K562 (cell line): ENCODE results near the gene ADAM10. TPM values are rescaled to one million over a fixed set of nuclear protein-coding genes. Genes with fewer than 3 reads are reported as not detected.

ENCODE experiments used
- ATAC-seq: fragments of 200-7000 bp; cut with Tn5 transposase; 3 replicates; pipeline ENCODE4 v1.9.1; 2020; ENCODE audit warnings: moderate library complexity
- BruUV-seq: library from RNA; stranded (reverse); fragments of 400-500 nt; replicated peaks from 2 replicates; lab custom pipeline; 2021; lab: Mats Ljungman, UMichigan
- CTCF ChIA-PET: fragments of 300-600 bp; formaldehyde crosslinking; extraction: SDS; loops from one replicate; lab custom pipeline; 2021; ENCODE audit warnings: low intra/inter-chr PET ratio; lab: Yijun Ruan, JAX
- POLR2A ChIA-PET: fragments of 300-600, 350-650 bp; sonication (Branson Sonifier 250); formaldehyde crosslinking; extraction: SDS; loops from one replicate; lab custom pipeline; 2021; ENCODE audit warnings: antibody characterized with exemption, inconsistent platforms; lab: Yijun Ruan, JAX
- DNase-seq, 4 experiments: peaks; one replicate each; pipeline versions ENCODE4 v3.0.0 to v3.0.0-alpha.2; 2011 to 2018; ENCODE audit warnings: low spot score in 3 of 4, mixed read lengths in 3 of 4; ENCODE audit errors: extremely low read depth in 1 of 4
- FAIRE-seq: peaks from 2 replicates; lab custom pipeline; 2011; peaks lifted over from hg19 to GRCh38; lab: Jason Lieb, UNC
- H2AFZ ChIP-seq: 2 replicates; pipeline ENCODE4 v1.6.0; 2011; ENCODE audit warnings: low read depth, low read length, control low read depth, inconsistent platforms
- H3K27ac ChIP-seq: fragments of 200-600 bp; 3 replicates; pipeline ENCODE4 v1.8.0; 2011; ENCODE audit warnings: low read depth, mild to moderate bottlenecking, control low read depth, inconsistent platforms, low read length, moderate library complexity, mixed read lengths; ENCODE audit errors: extremely low read depth
- H3K27me3 ChIP-seq, 2 experiments: fragments of 300-600 bp in 1 of 2; 2 replicates in 1 of 2; 3 replicates in 1 of 2; pipeline versions ENCODE4 v1.6.0 to v1.8.0; 2011; ENCODE audit warnings: inconsistent platforms in 2 of 2, low read length in 2 of 2, mild to moderate bottlenecking in 1 of 2, mixed read lengths in 1 of 2, moderate library complexity in 1 of 2; ENCODE audit not compliant: control insufficient read depth in 2 of 2, insufficient read depth in 2 of 2
- H3K36me3 ChIP-seq: fragments of 300-600 bp; 3 replicates; pipeline ENCODE4 v1.8.0; 2011; ENCODE audit warnings: mild to moderate bottlenecking, low read length, inconsistent platforms; ENCODE audit not compliant: control insufficient read depth, insufficient read depth
- H3K4me1 ChIP-seq, 2 experiments: fragments of 200-600 bp in 1 of 2; replicated peaks in 1 of 2; 2 replicates in 1 of 2; 3 replicates in 1 of 2; pipeline versions ENCODE4 v1.5.1 to v1.8.0; 2011; ENCODE audit warnings: inconsistent platforms in 2 of 2, low read length in 2 of 2, mild to moderate bottlenecking in 1 of 2, mixed read lengths in 1 of 2, moderate library complexity in 1 of 2; ENCODE audit not compliant: control insufficient read depth in 2 of 2, insufficient read depth in 2 of 2
- H3K4me2 ChIP-seq: 2 replicates; pipeline ENCODE4 v1.6.1; 2011; ENCODE audit warnings: low read length, control low read depth, inconsistent platforms, mixed read lengths; ENCODE audit not compliant: insufficient read depth
- H3K4me3 ChIP-seq: fragments of 200-600 bp; sonication (generic), shearing (Covaris generic); 2 replicates; pipeline ENCODE4 v1.5.1; 2016; ENCODE audit warnings: control low read depth, inconsistent platforms
- H3K79me2 ChIP-seq: fragments of 200-600 bp; 3 replicates; pipeline ENCODE4 v1.8.0; 2011; ENCODE audit warnings: low read length, inconsistent platforms; ENCODE audit not compliant: control insufficient read depth, insufficient read depth
- H3K9ac ChIP-seq, 2 experiments: 2 replicates each; pipeline versions ENCODE4 v1.6.0 to v1.6.1; 2011; ENCODE audit warnings: low read depth in 2 of 2, low read length in 2 of 2, control low read depth in 1 of 2, inconsistent platforms in 1 of 2, mild to moderate bottlenecking in 1 of 2, mixed read lengths in 1 of 2; ENCODE audit not compliant: insufficient read depth in 1 of 2
- H3K9me1 ChIP-seq: one replicate; pipeline ENCODE4 v1.6.0; 2011; ENCODE audit warnings: inconsistent platforms, mild to moderate bottlenecking, low read length, moderate library complexity; ENCODE audit not compliant: control insufficient read depth, insufficient read depth
- H3K9me3 ChIP-seq: replicated peaks from 2 replicates; pipeline ENCODE4 v1.5.1; 2011; ENCODE audit warnings: low read depth, low read length, inconsistent platforms; ENCODE audit not compliant: control insufficient read depth, insufficient read depth
- H4K20me1 ChIP-seq: replicated peaks from 2 replicates; pipeline ENCODE4 v1.6.1; 2011; ENCODE audit warnings: low read length, inconsistent platforms, mixed read lengths; ENCODE audit not compliant: control insufficient read depth, insufficient read depth
- CBX3 ChIP-seq, 2 experiments: IDR thresholded peaks; 1 replicate in 1 of 2; 2 replicates in 1 of 2; pipeline ENCODE4 v1.6.1; 2012; ENCODE audit warnings: inconsistent platforms in 2 of 2, low read length in 2 of 2, borderline replicate concordance in 1 of 2, control low read depth in 1 of 2
- E2F1 ChIP-seq: sonication (generic); formaldehyde crosslinking; IDR thresholded peaks from 2 replicates; pipeline ENCODE4 v1.8.1; 2023; ENCODE audit warnings: mild to moderate bottlenecking, missing genetic modification reagents, moderate library complexity
- ETV6 ChIP-seq, 3 experiments: fragments of 150-350 bp in 1 of 3; sonication (generic) in 1 of 3; formaldehyde crosslinking in 1 of 3; IDR thresholded peaks; 2 replicates each; pipeline versions ENCODE4 v1.6.1 to v1.8.0; 2014 to 2022; ENCODE audit warnings: borderline replicate concordance in 2 of 3, low read depth in 2 of 3, antibody characterized with exemption in 1 of 3, low read length in 1 of 3, mild to moderate bottlenecking in 1 of 3, missing genetic modification reagents in 1 of 3
- FOXP1 ChIP-seq: sonication (generic); formaldehyde crosslinking; IDR thresholded peaks from 2 replicates; pipeline ENCODE4 v1.8.0; 2022; ENCODE audit warnings: mild to moderate bottlenecking, missing genetic modification reagents
- HNRNPH1 ChIP-seq: fragments of 200-400 bp; formaldehyde crosslinking; optimal IDR thresholded peaks from 2 replicates; pipeline ENCODE3; 2017; ENCODE audit warnings: low read depth, mild to moderate bottlenecking, low read length, moderate library complexity
- HNRNPUL1 ChIP-seq: fragments of 200-400 bp; formaldehyde crosslinking; IDR thresholded peaks from 2 replicates; pipeline ENCODE4 v1.6.1; 2017; ENCODE audit warnings: low read length
- LARP7 ChIP-seq: fragments of 450-650 bp; IDR thresholded peaks from 2 replicates; pipeline ENCODE4 v1.6.1; 2016
- NFXL1 ChIP-seq: fragments of 450-650 bp; formaldehyde crosslinking; IDR thresholded peaks from 2 replicates; pipeline ENCODE4 v1.4.0; 2021; ENCODE audit warnings: mild to moderate bottlenecking
- NR0B1 ChIP-seq: fragments of 450-650 bp; IDR thresholded peaks from one replicate; pipeline ENCODE4 v1.6.1; 2018; ENCODE audit warnings: mild to moderate bottlenecking, moderate library complexity; ENCODE audit not compliant: partially characterized antibody
- NR1H2 ChIP-seq: sonication (generic); formaldehyde crosslinking; IDR thresholded peaks from 2 replicates; pipeline ENCODE4 v1.4.0; 2020; ENCODE audit warnings: mild to moderate bottlenecking, missing genetic modification reagents
- TEAD4 ChIP-seq, 2 experiments: sonication (generic) in 1 of 2; formaldehyde crosslinking in 1 of 2; IDR thresholded peaks; 2 replicates each; pipeline versions ENCODE4 v1.6.1 to v1.8.0; 2012 to 2022; ENCODE audit warnings: borderline replicate concordance in 1 of 2, inconsistent platforms in 1 of 2, low read length in 1 of 2, mild to moderate bottlenecking in 1 of 2, missing genetic modification reagents in 1 of 2
- THRAP3 ChIP-seq: fragments of 450-650 bp; IDR thresholded peaks from 2 replicates; pipeline ENCODE4 v1.6.1; 2016; ENCODE audit warnings: mild to moderate bottlenecking, inconsistent platforms, borderline replicate concordance
- ZKSCAN8 ChIP-seq: fragments of 200-800 bp; sonication (Bioruptor generic); IDR thresholded peaks from 2 replicates; pipeline ENCODE4 v1.6.1; 2016; ENCODE audit warnings: missing genetic modification characterization, missing compliant biosample characterization
- ZNF24 ChIP-seq: fragments of 450-650 bp; IDR thresholded peaks from 2 replicates; pipeline ENCODE4 v1.6.1; 2016
- ZNF384 ChIP-seq: IDR thresholded peaks from 2 replicates; pipeline ENCODE4 v1.6.1; 2012; ENCODE audit warnings: low read depth, low read length, improper control_type of control experiment
- ZNF778 ChIP-seq: fragments of 450-650 bp; formaldehyde crosslinking; IDR thresholded peaks from 2 replicates; pipeline ENCODE4 v1.4.0; 2020; ENCODE audit warnings: mild to moderate bottlenecking, moderate library complexity
- WGBS: fragments of 100-300 bp; shearing (Covaris generic); methylation state at CpG from one replicate; pipeline ENCODE4 v1.1.6; 2016; ENCODE audit warnings: low coverage, mixed read lengths; ENCODE audit not compliant: insufficient coverage; ENCODE audit errors: missing lambda C conversion rate; 5-methylcytosine and 5-hydroxymethylcytosine counted together
- in situ Hi-C: fragments of 300-500 bp; cut with MboI; formaldehyde crosslinking; loops from 4 replicates; pipeline ENCODE4 v1.15.0; 2018; ENCODE audit warnings: inconsistent platforms, mixed read lengths
- intact Hi-C: fragments of 100-400 bp; cut with micrococcal nuclease; formaldehyde crosslinking; loops from 2 replicates; pipeline ENCODE4 v1.14.2; 2022
- polyA plus RNA-seq, 8 experiments: library from polyadenylated mRNA; depleted of rRNA in 4 of 8; stranded (reverse) in 5 of 8; unstranded in 3 of 8; fragments of >200 nt; fragmentation: Nextera tagmentation in 2 of 8; fragmentation: Illumina TruSeq in 1 of 8; extraction: Ambion mirVana in 2 of 8; extraction: Trizol in 1 of 8; gene quantifications; 2 replicates each; pipeline versions ENCODE4 v1.2.1 to v1.2.3, GENCODE V29; 2011 to 2014; ENCODE audit warnings: inconsistent platforms in 1 of 8, missing spikeins in 1 of 8
- total RNA-seq, 7 experiments: library from RNA; depleted of rRNA in 6 of 7; stranded (reverse); fragments of >200 nt in 6 of 7; fragmentation: Illumina TruSeq in 2 of 7; extraction: Trizol in 2 of 7; gene quantifications; 2 replicates each; pipeline versions ENCODE4 v1.2.1 to v1.2.3, GENCODE V29; 2011 to 2021; ENCODE audit warnings: low replicate concordance in 1 of 7

ADAM10 gene
- total and polyA plus RNA-seq, 9 of the 15 experiments (the other 6 are each of a cell fraction or from before 2014, with no cell fraction given) = 11.9 to 152 (median 57.3) TPM

GRCh38 chr15:58793862-58794261 is 44.4 kb upstream of the ADAM10 start:
- 92% methylated on average over 6 of the region's 6 CpGs for WGBS
- TF ChIP-seq HNRNPUL1 = no peak
- TF ChIP-seq FOXP1 (CRISPR knock-in tag) = no peak
- TF ChIP-seq ZKSCAN8 = no peak
- TF ChIP-seq ZNF384 = no peak
- TF ChIP-seq TEAD4 (IDR thresholded peaks at IDR 0.05; ENCODE audit: low read length) = no peak
- TF ChIP-seq TEAD4 (CRISPR knock-in tag; IDR thresholded peaks at IDR 0.05; ENCODE audit: borderline replicate concordance) = no peak
- TF ChIP-seq HNRNPH1 = no peak
- no peak for TF ChIP-seq NR1H2 (CRISPR knock-in tag)
- no peak for TF ChIP-seq LARP7
- TF ChIP-seq ZNF778 (CRISPR knock-in tag) = no peak
- TF ChIP-seq E2F1 (CRISPR knock-in tag) = no peak
- no peak for TF ChIP-seq NFXL1 (CRISPR knock-in tag)
- no peak for TF ChIP-seq ETV6 (IDR thresholded peaks at IDR 0.05; ENCODE audit: borderline replicate concordance in 1 of 2, low read depth in 2 of 2, low read length in 1 of 2)
- TF ChIP-seq ETV6 (CRISPR knock-in tag; IDR thresholded peaks at IDR 0.05; ENCODE audit: borderline replicate concordance) = no peak
- no peak for TF ChIP-seq ZNF24
- no peak for TF ChIP-seq CBX3 (IDR thresholded peaks at IDR 0.05; ENCODE audit: borderline replicate concordance in 1 of 2, low read length in 2 of 2)
- no peak for TF ChIP-seq THRAP3
- no peak for TF ChIP-seq NR0B1
- CTCF ChIA-PET = no interaction called here
- no peak for FAIRE-seq
- ATAC-seq = no peak
- Histone ChIP-seq H3K4me1 (no peaks in the 10 kb centered on the region; a peak in 1 of 5 replicates), H3K79me2 (peaks cover 4% of the 10 kb centered on the region; the same call in 1 of the 3 replicates), H3K9me1 (no peaks in the 10 kb centered on the region), H3K4me2 (no peak overlapping the region), H3K9ac (no peak overlapping the region), H3K27ac (no peak overlapping the region), H3K27me3 (no peaks in the 10 kb centered on the region), H3K36me3 (peaks cover 11% of the 10 kb centered on the region; the same call in 2 of the 3 replicates), H3K9me3 (no peaks in the 10 kb centered on the region), H2AFZ (no peak overlapping the region), H3K4me3 (no peak overlapping the region), H4K20me1 (no peaks in the 10 kb centered on the region)
- in situ Hi-C loops (no loop called here), intact Hi-C loops (no loop called here)
- POLR2A ChIA-PET = interaction anchor here (0.6 to 1.7 kb wide), 3 partner anchors 17 to 235 kb away, joined by 3 to 4 read pairs (median 3); no protein-coding TSS in a partner anchor
- no peak for DNase-seq
- no TSS peak for BruUV-seq
